Endothelial cell (in vitro differentiated cells): ENCODE measurements around the gene PFN3. TPM values are rescaled to one million over a fixed set of nuclear protein-coding genes. Genes with fewer than 3 reads are reported as not detected.
A peak's percentile ranks its signal among the peaks of the same experiment; 100 is the strongest.

Experiments used
- DNase-seq: peaks from one replicate; pipeline ENCODE4 v3.0.0; 2021; ENCODE audit warnings: low spot score
- H3K27ac Mint-ChIP-seq: one replicate; pipeline ENCODE4 v1.8.0; 2021; ENCODE audit warnings: mixed read lengths, inconsistent platforms; ENCODE audit not compliant: unreplicated experiment
- H3K27me3 Mint-ChIP-seq: one replicate; pipeline ENCODE4 v1.8.0; 2021; ENCODE audit warnings: mild to moderate bottlenecking, moderate library complexity, mixed read lengths, inconsistent platforms; ENCODE audit not compliant: unreplicated experiment
- H3K36me3 Mint-ChIP-seq: one replicate; pipeline ENCODE4 v1.8.0; 2021; ENCODE audit warnings: mild to moderate bottlenecking, low read depth, mixed read lengths, inconsistent platforms; ENCODE audit not compliant: unreplicated experiment
- H3K4me1 Mint-ChIP-seq: one replicate; pipeline ENCODE4 v1.8.0; 2021; ENCODE audit warnings: mild to moderate bottlenecking, mixed read lengths, inconsistent platforms; ENCODE audit not compliant: unreplicated experiment
- H3K4me3 Mint-ChIP-seq: one replicate; pipeline ENCODE4 v1.8.0; 2021; ENCODE audit warnings: mild to moderate bottlenecking, mixed read lengths, inconsistent platforms; ENCODE audit not compliant: unreplicated experiment
- H3K9me3 Mint-ChIP-seq: one replicate; pipeline ENCODE4 v1.8.0; 2021; ENCODE audit warnings: mixed read lengths, inconsistent platforms; ENCODE audit not compliant: unreplicated experiment
- CTCF ChIP-seq: fragments of 200-600 bp; sonication (generic); IDR thresholded peaks from one replicate; pipeline ENCODE4 v1.5.0; 2021; ENCODE audit warnings: antibody characterized with exemption; ENCODE audit not compliant: unreplicated experiment
- total RNA-seq: library from RNA; stranded (reverse); fragmentation: NEBNext Ultra II Directional; extraction: Animal tissue kit (Norgen Biotek cat#: 25700); gene quantifications from one replicate; pipeline ENCODE4 v1.2.1, GENCODE V29; 2021; ENCODE audit not compliant: unreplicated experiment

Gene PFN3
- total RNA-seq, 1 donor from 2014 or later: not detected

GRCh38 chr5:177355162-177355867 is 45.1 kb downstream of the PFN3 start:
- peaks cover 25% of the 10 kb centered on the region for H3K27me3 Mint-ChIP-seq
- H3K9me3 Mint-ChIP-seq: no peaks in the 10 kb centered on the region
- H3K27ac Mint-ChIP-seq: peak overlapping the region; percentile 37
- no peak for TF ChIP-seq CTCF
- DNase-seq: no peak
- H3K36me3 Mint-ChIP-seq: no peaks in the 10 kb centered on the region
- H3K4me3 Mint-ChIP-seq: no peak overlapping the region
- H3K4me1 Mint-ChIP-seq: peaks cover 33% of the 10 kb centered on the region

GRCh38 chr5:177354711-177355110 is 45.8 kb downstream of the PFN3 start:
- Mint-ChIP-seq H3K36me3 (peaks cover 1% of the 10 kb centered on the region), H3K4me1 (peaks cover 39% of the 10 kb centered on the region), H3K27ac (peak overlapping the region; percentile 0), H3K9me3 (no peaks in the 10 kb centered on the region), H3K4me3 (no peak overlapping the region), H3K27me3 (peaks cover 20% of the 10 kb centered on the region)
- no peak for DNase-seq
- TF ChIP-seq CTCF: no peak

- no peak for DNase-seq
- peaks cover 21% of the 10 kb centered on the region for H3K27me3 Mint-ChIP-seq
- peaks cover 44% of the 10 kb centered on the region for H3K4me1 Mint-ChIP-seq
- no peak for TF ChIP-seq CTCF
- peaks cover 4% of the 10 kb centered on the region for H3K36me3 Mint-ChIP-seq
- H3K27ac Mint-ChIP-seq: peak overlapping the region; percentile 0
- H3K4me3 Mint-ChIP-seq: no peak overlapping the region
- H3K9me3 Mint-ChIP-seq: no peaks in the 10 kb centered on the region
These were observed 46.2 kb downstream of the PFN3 start for GRCh38 chr5:177354256-177354655.

- H3K4me1 Mint-ChIP-seq: peaks cover 38% of the 10 kb centered on the region
- peaks cover 16% of the 10 kb centered on the region for H3K27me3 Mint-ChIP-seq
- peak overlapping the region; percentile 71 for H3K4me3 Mint-ChIP-seq
- no peak for DNase-seq
- H3K27ac Mint-ChIP-seq: peak overlapping the region; percentile 30
- TF ChIP-seq CTCF: no peak
- peaks cover 9% of the 10 kb centered on the region for H3K36me3 Mint-ChIP-seq
- H3K9me3 Mint-ChIP-seq: no peaks in the 10 kb centered on the region
These were observed 47.4 kb downstream of the PFN3 start for GRCh38 chr5:177353093-177353492.

GRCh38 chr5:177351392-177352329 is 48.8 kb downstream of the PFN3 start, which contains the start of gene LMAN2:
Gene LMAN2, minus strand, starts transcription at chr5:177351668. Its CDS starts 21 bp downstream, at chr5:177351647.
- peak within 1 kb of the TSS; percentile 99 for H3K27ac Mint-ChIP-seq
- peak within 1 kb of the TSS; percentile 99 for H3K4me3 Mint-ChIP-seq
- H3K36me3 Mint-ChIP-seq: peaks cover 12% of the 10 kb centered on the region
- TF ChIP-seq CTCF: no peak
- peak; percentile 86 for DNase-seq
- H3K27me3 Mint-ChIP-seq: peaks cover 13% of the 10 kb centered on the region
- peaks cover 28% of the 10 kb centered on the region for H3K4me1 Mint-ChIP-seq
- H3K9me3 Mint-ChIP-seq: no peaks in the 10 kb centered on the region
